RPMI7951 (cell line): ENCODE results near the gene NSL1. TPM values are rescaled to one million over a fixed set of nuclear protein-coding genes. Genes with fewer than 3 reads are reported as not detected.
"Not testable (repeated sequence)": the region's sequence is repeated elsewhere in the genome, so short reads cannot be mapped to it uniquely, and the experiment has no call there.

Experiments
- DNase-seq: peaks from one replicate; pipeline ENCODE4 v3.0.0-alpha.2; 2012; ENCODE audit warnings: low read depth
- total RNA-seq: library from RNA; depleted of rRNA; stranded (reverse); fragments of >200 nt; shearing (Covaris generic); gene quantifications from 2 replicates; pipeline ENCODE4 v1.2.3, GENCODE V29; 2014

The NSL1 gene
- total RNA-seq, 1 experiment from 2014 or later, result 53.7 TPM

GRCh38 chr1:212752252-212752933, 39.2 kb downstream of the NSL1 start:
- DNase-seq, result no peak

- peak; percentile 65 for DNase-seq
Measured at GRCh38 chr1:212749821-212750535, 41.6 kb downstream of the NSL1 start.

DNA sequence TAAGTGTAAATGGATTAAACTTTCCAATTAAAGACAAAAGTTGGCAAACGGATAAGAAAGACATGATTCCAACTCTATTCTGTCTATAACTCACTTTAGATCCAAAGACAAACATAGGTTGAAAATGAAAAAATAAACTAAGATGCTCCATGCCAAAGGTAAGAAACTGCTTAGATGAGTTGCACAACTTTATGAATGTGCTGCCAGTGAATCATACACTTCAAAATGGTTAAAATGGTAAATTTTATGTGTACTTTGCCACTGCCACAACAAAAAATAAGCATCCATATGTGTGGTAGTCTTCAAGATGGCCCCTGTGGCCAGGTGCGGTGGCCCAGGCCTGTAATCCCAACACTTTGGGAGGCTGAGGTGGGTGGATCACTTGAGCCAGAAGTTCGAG, 45.0 kb downstream of the NSL1 start:
- DNase-seq, result no peak

DNA sequence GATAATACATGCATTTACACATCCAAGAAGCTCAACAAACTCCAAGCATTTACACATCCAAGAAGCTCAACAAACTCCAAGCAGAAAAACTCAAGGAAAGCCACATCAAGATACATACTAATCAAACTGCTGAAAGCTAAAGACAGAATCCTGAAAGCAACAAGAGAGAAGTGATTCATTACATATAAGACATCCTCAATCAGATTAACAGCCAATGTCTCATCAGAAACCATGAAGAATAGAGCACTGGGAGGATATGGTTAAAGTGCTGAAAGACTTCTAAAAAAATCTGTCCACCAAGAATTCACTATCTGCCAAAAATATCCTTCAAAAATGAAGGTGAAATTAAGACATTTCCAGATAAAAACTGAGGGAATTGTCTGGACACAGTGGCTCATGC, 46.3 kb downstream of the NSL1 start:
- no peak for DNase-seq

- no peak for DNase-seq
Measured at GRCh38 chr1:212743901-212744475, 47.6 kb downstream of the NSL1 start.

DNA sequence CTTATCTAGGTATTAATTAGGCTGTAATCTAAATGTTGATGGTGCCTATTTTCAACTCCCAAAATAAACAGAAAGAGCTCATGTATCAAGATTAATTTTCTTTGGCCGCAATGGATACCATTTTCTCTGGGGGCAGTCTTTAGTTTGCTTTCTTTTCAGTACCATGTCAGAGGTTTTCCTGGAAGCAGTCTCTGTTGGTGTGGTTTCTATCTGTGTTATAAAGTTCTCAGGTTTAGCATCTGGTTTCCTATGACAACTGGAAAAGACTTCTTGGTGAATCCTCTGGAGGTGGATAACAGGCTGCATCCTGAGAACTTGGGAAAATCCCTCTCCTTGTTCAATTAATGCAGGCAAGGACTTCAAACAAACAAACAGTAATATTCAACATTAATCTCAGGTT, 53.2 kb downstream of the NSL1 start:
- no peak for DNase-seq

DNA sequence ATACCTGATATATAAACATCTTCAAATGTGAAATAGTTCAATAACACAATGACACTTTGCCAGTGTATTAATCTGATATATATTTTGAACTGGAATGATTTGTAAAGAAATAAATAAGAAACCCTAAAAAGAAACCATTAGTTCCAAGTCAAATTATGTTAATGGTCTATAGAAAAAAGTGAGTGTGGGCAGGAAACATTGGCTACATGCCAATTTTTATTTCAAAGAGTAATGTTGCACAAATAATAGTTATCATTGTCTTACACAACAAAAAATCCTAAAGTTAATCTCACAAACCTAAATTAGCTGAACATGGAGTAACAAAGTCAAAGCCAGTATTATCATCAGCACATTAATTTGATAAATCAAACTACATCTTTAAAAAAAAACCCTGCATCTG, 54.0 kb downstream of the NSL1 start:
- DNase-seq, result no peak

GRCh38 chr1:212733109-212733508, 58.5 kb downstream of the NSL1 start:
- no peak for DNase-seq

- DNase-seq, result no peak
Measured at GRCh38 chr1:212731630-212732029, 59.9 kb downstream of the NSL1 start.

GRCh38 chr1:212728606-212729005, 63.0 kb downstream of the NSL1 start:
- no peak for DNase-seq

DNA sequence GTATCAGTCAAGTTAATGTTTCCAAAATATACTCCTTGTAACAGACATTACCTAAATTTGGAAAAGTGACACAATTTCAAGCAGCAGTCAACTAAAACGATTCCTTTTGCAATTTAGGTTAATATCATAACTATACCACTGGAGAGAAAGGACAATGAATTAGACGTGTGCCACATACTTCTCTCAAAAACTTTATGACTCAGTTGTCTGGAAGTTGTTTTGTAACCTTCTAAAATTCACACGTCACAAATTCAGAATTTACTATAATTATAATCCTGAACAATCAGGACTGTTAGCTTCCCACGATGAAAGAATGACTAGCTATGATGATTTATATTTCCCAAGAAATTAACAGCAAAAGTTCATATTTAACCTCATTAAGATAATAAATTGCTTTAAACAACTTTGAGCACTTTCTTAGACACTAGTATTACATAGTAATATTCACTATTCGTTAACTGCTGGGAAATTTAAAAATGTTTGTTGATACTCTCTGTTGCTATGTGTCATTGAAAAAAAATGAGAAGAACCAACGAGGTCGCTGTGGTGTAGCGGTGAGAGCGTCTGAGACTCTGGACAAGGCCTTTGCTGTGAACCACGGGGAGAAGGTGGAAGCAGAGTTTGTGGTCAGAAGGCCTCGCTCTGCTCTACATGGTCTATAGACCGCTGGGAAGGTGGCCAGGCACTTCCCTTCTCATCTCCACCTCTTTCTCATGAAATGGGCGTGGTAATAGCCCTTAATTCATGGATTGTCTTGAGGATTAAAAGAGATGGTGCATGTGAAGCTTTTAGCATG, 64.0 kb downstream of the NSL1 start:
- no peak for DNase-seq

DNA sequence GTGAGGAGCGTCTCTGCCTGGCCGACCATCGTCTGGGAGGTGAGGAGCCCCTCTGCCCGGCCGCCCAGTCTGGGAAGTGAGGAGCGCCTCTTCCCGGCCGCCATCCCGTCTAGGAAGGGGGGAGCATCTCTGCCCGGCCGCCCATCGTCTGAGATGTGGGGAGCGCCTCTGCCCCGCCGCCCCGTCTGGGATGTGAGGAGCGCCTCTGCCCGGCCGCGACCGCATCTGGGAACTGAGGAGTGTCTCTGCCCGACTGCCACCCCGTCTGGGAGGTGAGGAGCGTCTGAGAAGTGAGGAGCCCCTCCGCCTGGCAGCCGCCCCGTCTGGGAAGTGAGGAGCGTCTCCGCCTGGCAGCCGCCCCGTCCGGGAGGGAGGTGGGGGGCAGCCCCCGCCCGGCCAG, 66.9 kb downstream of the NSL1 start:
- not testable (repeated sequence) for DNase-seq

DNA sequence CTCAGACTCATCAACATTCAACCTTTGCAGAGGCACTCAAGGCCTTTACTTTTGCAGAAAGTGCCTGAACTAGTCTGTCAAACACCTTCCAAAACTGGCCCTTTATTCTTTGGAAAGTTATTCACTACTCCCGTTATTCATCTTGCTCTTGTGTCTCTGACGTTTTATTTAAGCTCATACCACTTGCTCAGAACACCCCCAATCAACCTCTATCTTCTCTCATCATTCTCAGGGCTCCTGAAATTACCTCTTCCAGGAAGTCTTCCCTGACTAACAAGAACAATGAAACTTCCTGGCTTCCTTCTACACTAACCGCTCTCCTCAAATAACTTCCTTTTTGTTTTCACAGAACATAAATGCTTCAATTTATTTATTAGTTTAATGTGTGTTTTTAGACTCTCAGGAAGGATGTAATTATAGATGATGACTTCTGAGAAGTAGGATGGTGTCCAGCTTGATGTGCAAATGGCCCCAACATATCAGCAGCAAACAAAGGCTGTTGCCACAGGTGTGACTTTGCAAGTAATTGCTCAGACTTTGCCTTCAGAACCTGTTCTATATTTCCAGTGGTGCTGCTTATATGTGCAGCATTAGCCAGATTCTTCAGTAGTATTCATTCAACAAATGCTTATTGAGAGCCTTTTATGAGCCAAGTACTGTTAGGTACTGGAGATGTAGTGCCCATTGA, 69.2 kb downstream of the NSL1 start:
- no peak for DNase-seq

DNA sequence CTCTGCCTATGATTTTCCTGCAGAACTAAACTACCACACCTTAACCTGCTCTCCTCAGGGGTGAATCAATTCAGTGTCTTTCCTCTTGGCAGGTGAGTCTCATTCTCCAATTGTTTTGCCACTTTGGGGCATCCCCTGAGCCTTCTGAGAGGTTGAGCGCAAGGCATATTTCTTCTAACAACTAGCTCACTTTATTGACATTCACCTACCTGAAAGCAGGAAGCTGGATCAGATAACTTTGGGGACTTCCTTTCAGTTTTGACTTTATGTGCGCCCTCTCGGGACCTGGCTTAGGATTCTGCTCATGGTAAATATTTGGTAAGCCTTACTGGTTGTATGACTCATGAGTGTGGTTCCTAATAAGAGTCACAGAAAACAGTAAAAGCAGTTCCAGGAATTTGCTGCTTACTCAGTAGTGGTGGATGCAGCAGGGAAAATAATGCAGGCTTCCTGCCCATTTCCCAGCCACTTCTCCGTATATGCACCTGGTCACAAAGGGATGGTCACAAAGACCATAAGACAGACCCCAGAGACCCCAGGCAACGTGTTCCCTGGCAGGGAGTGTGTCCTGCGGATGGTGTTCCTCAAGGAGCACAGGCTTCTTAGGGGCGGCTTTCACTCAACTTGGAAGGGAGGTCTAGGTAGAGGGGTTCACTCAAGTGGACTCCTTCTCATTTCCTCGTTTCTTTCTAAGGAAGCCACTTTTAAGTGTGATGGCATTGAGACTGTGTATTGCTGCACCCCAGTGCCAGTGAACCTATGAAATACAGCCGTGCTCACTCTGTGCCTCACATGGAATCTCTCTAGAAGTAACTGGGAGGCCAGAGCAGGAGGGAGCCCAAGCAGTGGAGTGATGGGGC, 70.0 kb downstream of the NSL1 start:
- DNase-seq, result peak; percentile 76

- no peak for DNase-seq
Measured at GRCh38 chr1:212719633-212720032, 71.9 kb downstream of the NSL1 start.

GRCh38 chr1:212718499-212718898, 73.1 kb downstream of the NSL1 start:
- DNase-seq, result peak; percentile 27

GRCh38 chr1:212716161-212716560, 75.4 kb downstream of the NSL1 start:
- DNase-seq, result no peak

GRCh38 chr1:212713465-212714136, 78.0 kb downstream of the NSL1 start:
- DNase-seq, result no peak

DNA sequence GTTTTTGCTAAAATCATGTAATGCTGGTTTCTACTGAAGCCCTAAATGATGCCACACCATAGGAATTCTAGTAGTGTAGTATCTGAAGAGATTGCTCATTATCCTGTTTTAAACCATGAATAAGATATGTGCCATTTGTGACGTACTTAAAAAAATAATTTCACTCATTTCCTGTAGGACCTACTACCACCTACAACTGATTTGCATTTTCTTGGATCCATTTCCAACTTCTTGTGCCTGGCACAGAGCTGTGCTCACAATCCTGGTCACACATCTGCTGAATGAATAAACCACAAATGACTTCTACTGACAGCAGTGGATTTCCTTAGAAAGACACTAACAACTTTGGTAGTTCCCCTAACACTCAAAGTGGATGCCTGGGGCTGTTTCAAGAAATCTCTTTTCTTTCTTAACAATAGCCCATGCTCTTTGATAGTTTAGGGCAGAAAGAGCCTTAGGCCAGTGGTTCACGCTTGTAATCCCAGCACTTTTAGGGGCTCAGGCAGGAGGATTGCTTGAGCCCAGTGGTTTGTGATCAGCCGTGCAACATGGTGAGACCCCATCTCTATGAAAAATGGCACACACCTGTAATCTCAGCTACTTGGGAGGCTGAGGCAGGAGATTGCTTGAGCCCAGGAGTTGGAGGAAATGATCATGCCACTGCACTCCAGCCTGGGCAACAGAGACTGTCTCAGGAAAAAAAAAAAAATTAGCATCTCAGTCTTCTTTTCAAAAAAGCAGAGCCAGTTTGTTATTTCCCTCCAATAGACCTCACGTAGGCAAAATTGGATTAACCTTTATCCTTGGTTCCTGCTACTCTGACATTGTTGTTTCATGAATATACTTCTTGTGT, 78.9 kb downstream of the NSL1 start:
- peak; percentile 53 for DNase-seq
